MM.1S (cell line): ENCODE data around the gene FABP6.

Experiments
- DNase-seq: peaks from one replicate; pipeline ENCODE4 v3.0.0-alpha.2; 2015
- H2AFZ ChIP-seq: fragments of 300-600 bp; sonication (generic); 2 replicates; pipeline ENCODE4 v1.6.0; 2016; ENCODE audit warnings: antibody characterized with exemption, low read length
- H3F3A ChIP-seq: fragments of 300-600 bp; sonication (generic); 2 replicates; pipeline ENCODE4 v1.6.1; 2016; ENCODE audit warnings: mild to moderate bottlenecking, antibody characterized with exemption, low read length, moderate library complexity, mixed read lengths; ENCODE audit not compliant: insufficient read depth
- H3K27ac ChIP-seq: fragments of 300-600 bp; sonication (generic); 2 replicates; pipeline ENCODE4 v1.5.1; 2016; ENCODE audit warnings: mild to moderate bottlenecking, low read length
- H3K27me3 ChIP-seq: fragments of 300-600 bp; sonication (generic); replicated peaks from 2 replicates; pipeline ENCODE4 v1.6.0; 2016; ENCODE audit warnings: low read length; ENCODE audit not compliant: insufficient read depth
- H3K36me3 ChIP-seq: fragments of 300-600 bp; sonication (generic); replicated peaks from 2 replicates; pipeline ENCODE4 v1.6.1; 2016; ENCODE audit warnings: mild to moderate bottlenecking, low read length, mixed read lengths; ENCODE audit not compliant: insufficient read depth
- H3K4me1 ChIP-seq: fragments of 300-600 bp; sonication (generic); 2 replicates; pipeline ENCODE4 v1.6.1; 2016; ENCODE audit warnings: low read length, mixed read lengths
- H3K4me2 ChIP-seq: fragments of 300-600 bp; sonication (generic); 2 replicates; pipeline ENCODE4 v1.6.0; 2016; ENCODE audit warnings: low read depth, low read length
- H3K4me3 ChIP-seq: fragments of 300-600 bp; sonication (generic); 2 replicates; pipeline ENCODE4 v1.5.1; 2016; ENCODE audit warnings: low read length, mixed read lengths
- H3K79me2 ChIP-seq: fragments of 300-600 bp; sonication (generic); 2 replicates; pipeline ENCODE4 v1.6.1; 2016; ENCODE audit warnings: mixed run types, low read length, mixed read lengths
- H3K9ac ChIP-seq: fragments of 300-600 bp; sonication (generic); 2 replicates; pipeline ENCODE4 v1.6.1; 2016; ENCODE audit warnings: low read length, mixed read lengths
- H3K9me2 ChIP-seq: fragments of 300-600 bp; sonication (generic); replicated peaks from 2 replicates; pipeline ENCODE4 v1.6.1; 2016; ENCODE audit warnings: mild to moderate bottlenecking, low read length, mixed read lengths; ENCODE audit not compliant: insufficient read depth
- H3K9me3 ChIP-seq: fragments of 300-600 bp; sonication (generic); replicated peaks from 2 replicates; pipeline ENCODE4 v1.6.1; 2016; ENCODE audit warnings: mild to moderate bottlenecking, low read length, mixed read lengths; ENCODE audit not compliant: insufficient read depth
- H4K20me1 ChIP-seq: fragments of 300-600 bp; sonication (generic); 2 replicates; pipeline ENCODE4 v1.6.1; 2016; ENCODE audit warnings: mild to moderate bottlenecking, low read length, moderate library complexity, mixed read lengths; ENCODE audit not compliant: insufficient read depth
- EZH2 ChIP-seq: fragments of 300-600 bp; sonication (generic); optimal IDR thresholded peaks from 2 replicates; pipeline ENCODE3; 2017; ENCODE audit warnings: low read depth, mild to moderate bottlenecking, antibody characterized with exemption, low read length, mixed read lengths
- EZH2phosphoT487 ChIP-seq: fragments of 300-600 bp; sonication (generic); IDR thresholded peaks from 2 replicates; pipeline ENCODE4 v1.6.1; 2018; ENCODE audit warnings: antibody characterized with exemption, low read length
- TF ChIP-seq, protein P1 (sequence below): fragments of 300-600 bp; sonication (generic); IDR thresholded peaks from 2 replicates; pipeline ENCODE4 v1.5.1; 2016; ENCODE audit warnings: antibody characterized with exemption, low read length, mixed read lengths

FABP6 gene

DNA sequence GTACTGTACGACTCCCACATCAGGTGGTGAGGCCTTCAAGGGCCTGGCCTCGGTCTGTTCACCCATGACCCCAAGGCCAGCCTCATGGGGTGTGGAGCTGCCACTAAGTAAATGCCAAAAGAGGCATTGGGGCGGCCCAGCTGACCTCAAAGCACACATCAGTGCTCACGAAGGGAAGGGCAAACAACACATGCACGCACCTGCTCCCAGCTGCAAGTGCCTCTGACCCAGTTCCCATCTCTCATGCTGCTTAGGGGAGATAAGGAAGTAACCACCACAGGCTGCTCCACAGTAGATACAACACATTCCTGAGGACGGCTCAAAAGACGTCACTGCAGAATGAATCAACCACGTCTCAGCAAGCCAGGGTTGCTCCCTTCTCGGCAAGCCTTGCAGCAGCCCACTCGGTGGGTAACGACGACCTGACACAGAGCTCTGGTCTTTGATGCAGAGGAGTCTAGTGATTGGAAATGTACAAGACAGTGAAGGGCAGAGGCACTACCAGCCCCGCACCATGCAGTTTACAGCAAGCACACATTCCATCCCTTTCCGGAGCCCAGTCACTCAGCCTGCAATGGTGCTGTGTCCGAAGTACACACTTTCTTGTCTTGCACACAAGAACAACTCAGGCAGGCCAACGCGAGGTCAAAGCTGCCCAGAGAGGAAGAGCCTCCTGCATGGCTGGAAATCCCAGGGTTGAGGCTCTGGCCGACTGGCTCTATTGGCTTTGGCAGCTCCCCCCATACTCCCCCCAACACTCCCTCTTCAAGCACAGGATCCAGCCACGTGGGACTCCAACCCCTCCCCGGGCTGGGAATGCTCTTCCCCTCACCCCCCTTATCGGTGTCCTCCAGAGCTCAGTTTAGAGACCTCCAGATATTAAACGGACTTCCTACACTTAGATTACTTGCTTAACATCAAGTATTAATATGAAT, 31.8 kb downstream of the FABP6 start:
- Histone ChIP-seq H4K20me1 (no peaks in the 10 kb centered on the region), H3K36me3 (no peaks in the 10 kb centered on the region), H3K4me3 (no peak overlapping the region), H3K79me2 (no peaks in the 10 kb centered on the region), H3K9ac (no peak overlapping the region), H3F3A (no peaks in the 10 kb centered on the region), H3K4me1 (no peaks in the 10 kb centered on the region), H3K9me2 (no peaks in the 10 kb centered on the region), H3K9me3 (no peaks in the 10 kb centered on the region), H2AFZ (no peak overlapping the region), H3K27me3 (no peaks in the 10 kb centered on the region), H3K27ac (no peak overlapping the region), H3K4me2 (no peak overlapping the region)
- no peak for DNase-seq
- TF ChIP-seq, protein P1, sequence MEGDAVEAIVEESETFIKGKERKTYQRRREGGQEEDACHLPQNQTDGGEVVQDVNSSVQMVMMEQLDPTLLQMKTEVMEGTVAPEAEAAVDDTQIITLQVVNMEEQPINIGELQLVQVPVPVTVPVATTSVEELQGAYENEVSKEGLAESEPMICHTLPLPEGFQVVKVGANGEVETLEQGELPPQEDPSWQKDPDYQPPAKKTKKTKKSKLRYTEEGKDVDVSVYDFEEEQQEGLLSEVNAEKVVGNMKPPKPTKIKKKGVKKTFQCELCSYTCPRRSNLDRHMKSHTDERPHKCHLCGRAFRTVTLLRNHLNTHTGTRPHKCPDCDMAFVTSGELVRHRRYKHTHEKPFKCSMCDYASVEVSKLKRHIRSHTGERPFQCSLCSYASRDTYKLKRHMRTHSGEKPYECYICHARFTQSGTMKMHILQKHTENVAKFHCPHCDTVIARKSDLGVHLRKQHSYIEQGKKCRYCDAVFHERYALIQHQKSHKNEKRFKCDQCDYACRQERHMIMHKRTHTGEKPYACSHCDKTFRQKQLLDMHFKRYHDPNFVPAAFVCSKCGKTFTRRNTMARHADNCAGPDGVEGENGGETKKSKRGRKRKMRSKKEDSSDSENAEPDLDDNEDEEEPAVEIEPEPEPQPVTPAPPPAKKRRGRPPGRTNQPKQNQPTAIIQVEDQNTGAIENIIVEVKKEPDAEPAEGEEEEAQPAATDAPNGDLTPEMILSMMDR: no peak
- TF ChIP-seq EZH2phosphoT487 (no peak), EZH2 (no peak)

DNA sequence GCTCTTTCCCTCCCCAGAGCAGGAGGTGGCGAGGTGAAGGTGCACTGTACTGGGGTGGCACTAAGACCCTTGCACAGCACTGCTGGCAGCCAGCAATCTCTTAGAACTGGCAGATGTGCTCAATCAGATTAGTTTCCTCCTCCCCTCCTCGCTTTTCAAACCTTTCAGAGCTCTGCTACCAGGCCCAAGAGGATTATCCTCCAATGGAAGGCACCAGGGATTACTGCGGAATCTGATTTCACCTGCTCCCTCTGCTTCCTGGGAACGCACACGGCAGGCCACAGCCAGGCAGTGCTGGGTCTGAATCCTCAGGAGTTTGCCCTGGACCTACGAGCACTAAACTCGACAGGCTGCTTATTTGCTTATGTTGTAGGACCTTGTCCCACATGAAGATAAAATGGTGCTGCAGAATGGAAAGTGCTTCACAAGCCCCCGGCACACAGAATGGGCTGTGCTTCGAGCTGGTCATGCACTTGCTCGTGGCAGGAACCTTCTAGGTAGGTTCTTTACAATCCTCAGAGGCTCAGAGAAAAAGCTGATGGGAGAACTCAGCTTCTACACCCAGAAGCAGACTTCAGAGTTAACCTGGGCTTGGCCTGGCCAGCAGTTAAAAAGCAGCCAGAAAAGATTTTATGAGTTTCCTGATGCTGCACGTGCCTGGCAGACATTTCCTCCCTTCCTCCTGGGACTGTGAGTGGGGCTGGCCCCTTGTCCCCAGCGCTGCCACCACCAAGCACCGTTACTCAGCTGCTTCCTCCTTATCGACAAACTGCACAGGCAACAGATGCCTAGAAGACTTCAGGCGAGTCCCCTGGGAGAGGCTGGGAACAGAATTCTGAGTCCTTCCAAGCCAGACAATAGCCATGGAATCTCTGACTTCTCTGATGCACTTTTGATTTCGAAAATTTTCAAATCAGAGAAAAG, 33.1 kb downstream of the FABP6 start:
- Histone ChIP-seq H3K9me3 (no peaks in the 10 kb centered on the region), H3K36me3 (no peaks in the 10 kb centered on the region), H3K9ac (no peak overlapping the region), H3F3A (no peaks in the 10 kb centered on the region), H3K9me2 (no peaks in the 10 kb centered on the region), H3K27ac (no peak overlapping the region), H3K27me3 (no peaks in the 10 kb centered on the region), H3K4me3 (no peak overlapping the region), H2AFZ (no peak overlapping the region), H4K20me1 (no peaks in the 10 kb centered on the region), H3K79me2 (no peaks in the 10 kb centered on the region), H3K4me2 (no peak overlapping the region), H3K4me1 (no peaks in the 10 kb centered on the region)
- no peak for DNase-seq
- TF ChIP-seq, protein P1: no peak
- TF ChIP-seq EZH2phosphoT487 (no peak), EZH2 (no peak)

- Histone ChIP-seq H3K4me2 (no peak overlapping the region), H3K36me3 (no peaks in the 10 kb centered on the region), H3K9me2 (no peaks in the 10 kb centered on the region), H3K9me3 (no peaks in the 10 kb centered on the region), H3F3A (no peaks in the 10 kb centered on the region), H3K79me2 (no peaks in the 10 kb centered on the region), H2AFZ (no peak overlapping the region), H3K4me3 (no peak overlapping the region), H3K9ac (no peak overlapping the region), H3K27ac (no peak overlapping the region), H3K4me1 (no peaks in the 10 kb centered on the region), H4K20me1 (no peaks in the 10 kb centered on the region), H3K27me3 (no peaks in the 10 kb centered on the region)
- DNase-seq: no peak
- TF ChIP-seq EZH2 (no peak), EZH2phosphoT487 (no peak)
- TF ChIP-seq, protein P1: no peak
These were observed 34.1 kb downstream of the FABP6 start for GRCh38 chr5:160263326-160263855.
